ENCODE results near the gene PSMA6.

- TF ChIP-seq PHF8 (IDR thresholded peaks at IDR 0.05; ENCODE audit: borderline replicate concordance, low read depth), result no peak
- no peak for TF ChIP-seq SMC3 (IDR thresholded peaks at IDR 0.05)
These were observed 29.7 kb upstream of the PSMA6 start for GRCh38 chr14:35262436-35262835.

Measured in A549 (cell line).